Measurements from ENCODE around the gene CERS1. TPM values are rescaled to one million over a fixed set of nuclear protein-coding genes. Genes with fewer than 3 reads are reported as not detected.

Gene CERS1
- total RNA-seq, 1 experiment from 2014 or later: not detected

- DNase-seq (ENCODE audit: low read depth): no peak
These were observed 2.9 kb upstream of the CERS1 start for GRCh38 chr19:18898607-18899408.

GRCh38 chr19:18898081-18898606, 2.2 kb upstream of the CERS1 start:
- DNase-seq (ENCODE audit: low read depth): no peak

GRCh38 chr19:18897094-18898029, 1.4 kb upstream of the CERS1 start:
- no peak for DNase-seq (ENCODE audit: low read depth)

- DNase-seq (ENCODE audit: low read depth): peak; percentile 40
These were observed 473 bp upstream of the CERS1 start for GRCh38 chr19:18896421-18896841.

- DNase-seq (ENCODE audit: low read depth): peak; percentile 70
These were observed 727 bp downstream of the CERS1 start for GRCh38 chr19:18895038-18895823.

GRCh38 chr19:18894254-18895037, 1.5 kb downstream of the CERS1 start:
- DNase-seq (ENCODE audit: low read depth): peak; percentile 48

GRCh38 chr19:18893587-18894253, 2.2 kb downstream of the CERS1 start:
- peak; percentile 1 for DNase-seq (ENCODE audit: low read depth)

GRCh38 chr19:18889949-18890745, 5.8 kb downstream of the CERS1 start:
- no peak for DNase-seq (ENCODE audit: low read depth)

GRCh38 chr19:18886972-18887371, 9.0 kb downstream of the CERS1 start:
- DNase-seq (ENCODE audit: low read depth): no peak

GRCh38 chr19:18883526-18884304, 12.2 kb downstream of the CERS1 start:
- no peak for DNase-seq (ENCODE audit: low read depth)

- DNase-seq (ENCODE audit: low read depth): no peak
These were observed 14.5 kb downstream of the CERS1 start for GRCh38 chr19:18881491-18881890.

GRCh38 chr19:18879579-18880373, 16.2 kb downstream of the CERS1 start:
- DNase-seq (ENCODE audit: low read depth): peak; percentile 50

- no peak for DNase-seq (ENCODE audit: low read depth)
These were observed 16.9 kb downstream of the CERS1 start for GRCh38 chr19:18878858-18879578.

- DNase-seq (ENCODE audit: low read depth): no peak
These were observed 17.7 kb downstream of the CERS1 start for GRCh38 chr19:18878058-18878797.

GRCh38 chr19:18876865-18877264, 19.1 kb downstream of the CERS1 start:
- no peak for DNase-seq (ENCODE audit: low read depth)

GRCh38 chr19:18875726-18876125, 20.2 kb downstream of the CERS1 start:
- DNase-seq (ENCODE audit: low read depth): no peak
